Ascending aorta (tissue), 2 donors: Measurements from ENCODE around the gene LRP5. TPM values are rescaled to one million over a fixed set of nuclear protein-coding genes. Genes with fewer than 3 reads are reported as not detected.

Experiments used
- DNase-seq, 2 donors: peaks; one replicate each; pipeline ENCODE4 v3.0.0-alpha.2; 2019; ENCODE audit warnings: low spot score in 2 of 2
- H3K27ac ChIP-seq, 2 donors: fragments of 200-600 bp; sonication (generic); one replicate each; pipeline ENCODE4 v1.5.1; 2016 to 2017; ENCODE audit warnings: mild to moderate bottlenecking in 1 of 2
- H3K27me3 ChIP-seq: fragments of 200-600 bp; sonication (generic); one replicate; pipeline ENCODE4 v1.5.1; 2017
- H3K36me3 ChIP-seq, 2 donors: fragments of 200-600 bp; sonication (generic); one replicate each; pipeline ENCODE4 v1.5.1; 2016
- H3K4me1 ChIP-seq, 2 donors: fragments of 200-600 bp; sonication (generic); one replicate each; pipeline ENCODE4 v1.5.1; 2016 to 2017; ENCODE audit warnings: mild to moderate bottlenecking in 1 of 2
- H3K4me3 ChIP-seq, 2 donors: fragments of 200-600 bp; sonication (generic); one replicate each; pipeline ENCODE4 v1.5.1; 2016 to 2017; ENCODE audit warnings: mild to moderate bottlenecking in 1 of 2
- H3K9me3 ChIP-seq, 2 donors: fragments of 200-600 bp; sonication (generic); one replicate each; pipeline ENCODE4 v1.5.1; 2016
- CTCF ChIP-seq, 3 experiments: fragments of 200-600 bp in 2 of 3; fragments of 450-650 bp in 1 of 3; sonication (generic) in 2 of 3; IDR thresholded peaks; one replicate each; pipeline ENCODE4 v1.5.1; 2016 to 2019; ENCODE audit warnings: antibody characterized with exemption in 3 of 3, mild to moderate bottlenecking in 1 of 3, moderate library complexity in 1 of 3
- intact Hi-C: fragments of 100-400 bp; cut with DNase I; formaldehyde crosslinking; loops from one replicate; pipeline ENCODE4 v1.15.1; 2023
- total RNA-seq: library from RNA; depleted of rRNA; stranded (reverse); fragments of >200 nt; gene quantifications from one replicate; pipeline ENCODE4 v1.1.0, GENCODE V29; 2016

LRP5 gene
- total RNA-seq, 1 donor from 2014 or later, result 130 TPM

GRCh38 chr11:68313574-68314202 is 1.3 kb downstream of the LRP5 start:
- H3K9me3 ChIP-seq, result no peaks in the 10 kb centered on the region
- no peaks in the 10 kb centered on the region for H3K36me3 ChIP-seq
- no peaks in the 10 kb centered on the region for H3K27me3 ChIP-seq
- peak overlapping the region; percentile 86 to 97 for H3K4me3 ChIP-seq
- TF ChIP-seq CTCF (IDR thresholded peaks at IDR 0.05), result no peak
- intact Hi-C loops, result loop anchor here (2.0 to 5.0 kb wide), 4 partner anchors 27 to 101 kb away; partner anchors contain the start of gene KMT5B
- H3K4me1 ChIP-seq, result peaks cover 21 to 33% of the 10 kb centered on the region in 2 donors
- no peak for DNase-seq
- peak overlapping the region; percentile 81 to 82 for H3K27ac ChIP-seq

DNA sequence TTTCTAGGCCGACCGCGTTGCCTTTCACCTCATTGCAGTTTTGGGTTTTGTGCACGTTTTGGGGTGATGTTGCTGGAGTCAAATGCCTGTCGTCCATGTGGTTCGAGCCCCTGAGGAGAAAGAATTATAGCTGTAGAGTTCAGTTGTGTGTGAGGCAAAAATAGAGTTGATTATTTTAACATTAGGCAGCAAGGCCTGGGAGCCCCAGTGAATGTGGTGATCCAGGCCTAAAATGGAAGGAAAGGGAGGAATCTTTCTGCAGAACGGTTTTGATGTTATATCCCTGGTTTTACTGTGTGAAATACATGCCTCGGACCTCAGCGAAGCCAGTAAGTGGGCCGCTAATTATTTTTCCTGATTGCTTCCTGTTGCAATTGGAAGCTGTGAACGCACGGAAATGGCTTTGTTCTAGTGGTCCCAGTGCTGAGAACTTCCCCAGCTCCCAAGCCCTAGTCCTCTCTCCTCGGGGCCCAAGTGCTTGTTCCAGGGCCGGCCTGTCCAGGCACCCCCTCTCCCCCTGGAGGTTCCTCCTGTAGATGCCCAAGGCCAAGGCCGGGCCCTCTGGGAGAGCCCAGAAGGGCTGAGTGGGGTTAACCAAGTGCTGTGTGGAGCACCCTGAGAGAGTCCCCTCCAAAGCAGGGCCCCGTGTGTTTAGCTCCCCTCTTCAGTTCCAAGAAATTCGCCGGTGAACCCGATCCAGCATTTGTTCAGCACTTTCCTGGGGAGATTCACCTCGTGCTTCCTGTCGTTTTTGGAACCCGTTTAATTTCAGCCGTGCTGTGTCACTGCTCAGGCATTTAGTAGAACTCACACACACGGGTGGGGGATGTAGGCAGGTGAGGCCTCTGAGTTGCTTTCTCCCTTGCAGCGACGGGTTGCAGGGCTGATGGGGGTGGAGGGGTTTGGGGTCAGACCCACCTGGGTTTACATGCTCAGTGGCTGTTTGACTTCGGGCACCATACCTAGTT is 2.1 kb downstream of the LRP5 start:
- peak overlapping the region; percentile 86 to 97 for H3K4me3 ChIP-seq
- H3K27ac ChIP-seq, result peak overlapping the region; percentile 81 to 82
- H3K27me3 ChIP-seq, result no peaks in the 10 kb centered on the region
- TF ChIP-seq CTCF (IDR thresholded peaks at IDR 0.05), result no peak
- no peak for DNase-seq
- intact Hi-C loops, result loop anchor here (2.0 to 5.0 kb wide), 3 partner anchors 26 to 102 kb away; partner anchors contain the start of gene KMT5B
- no peaks in the 10 kb centered on the region for H3K9me3 ChIP-seq
- H3K4me1 ChIP-seq, result peaks cover 21 to 33% of the 10 kb centered on the region in 2 donors
- no peaks in the 10 kb centered on the region for H3K36me3 ChIP-seq

- H3K4me3 ChIP-seq, result peak overlapping the region; percentile 86 to 97
- no peak for TF ChIP-seq CTCF (IDR thresholded peaks at IDR 0.05)
- no peak for DNase-seq
- no peaks in the 10 kb centered on the region for H3K36me3 ChIP-seq
- peak overlapping the region; percentile 81 to 82 for H3K27ac ChIP-seq
- H3K4me1 ChIP-seq, result peaks cover 21 to 33% of the 10 kb centered on the region in 2 donors
- H3K9me3 ChIP-seq, result no peaks in the 10 kb centered on the region
- intact Hi-C loops, result loop anchor here (2.0 kb wide), 2 partner anchors 25 to 39 kb away; no protein-coding TSS in a partner anchor
- H3K27me3 ChIP-seq, result no peaks in the 10 kb centered on the region
Observed at GRCh38 chr11:68315171-68315920, 3.0 kb downstream of the LRP5 start.

DNA sequence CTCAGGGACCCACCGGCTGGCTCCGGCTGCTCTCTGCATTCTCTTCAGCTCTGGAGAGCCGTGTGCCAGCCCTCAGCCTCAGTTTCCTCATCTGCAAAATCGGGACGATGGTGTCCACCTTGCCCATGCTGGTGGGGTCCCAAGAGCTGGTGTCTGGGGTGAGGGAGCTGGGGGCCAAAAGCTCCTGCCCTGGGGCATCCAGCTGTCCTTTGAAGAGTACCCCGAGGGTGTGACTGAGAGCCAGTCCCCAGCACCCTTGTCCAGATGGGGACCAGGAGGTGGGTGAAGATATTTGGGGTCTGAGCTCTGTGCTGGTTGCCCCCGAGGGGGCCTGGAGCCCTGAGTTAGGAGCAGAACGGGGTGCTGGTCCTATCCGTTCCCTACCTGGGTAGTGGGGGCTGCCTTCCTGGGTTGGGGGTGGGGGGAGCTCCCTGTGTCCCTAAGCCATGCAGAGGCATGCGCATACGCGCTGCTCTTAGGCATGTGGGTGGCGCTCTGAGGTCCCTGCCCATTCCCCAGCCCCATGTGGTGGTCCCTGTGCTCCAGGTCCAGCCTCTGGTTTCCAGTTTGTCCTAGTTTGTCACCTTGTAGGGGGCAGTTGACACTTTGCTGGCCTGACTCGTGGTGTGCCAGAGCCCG is 4.9 kb downstream of the LRP5 start:
- no peak overlapping the region for H3K4me3 ChIP-seq
- H3K4me1 ChIP-seq, result peaks cover 28 to 43% of the 10 kb centered on the region in 2 donors
- no peaks in the 10 kb centered on the region for H3K27me3 ChIP-seq
- no peaks in the 10 kb centered on the region for H3K36me3 ChIP-seq
- DNase-seq, result no peak
- peak overlapping the region; percentile 59 to 61 for H3K27ac ChIP-seq
- no peaks in the 10 kb centered on the region for H3K9me3 ChIP-seq
- intact Hi-C loops, result no loop called here
- TF ChIP-seq CTCF (IDR thresholded peaks at IDR 0.05), result no peak
